Adrenal gland (tissue), 5 donors: Measurements from ENCODE around the gene KCNH6.

Experiments
- CTCF ChIP-seq, 6 experiments: fragments of 450-650 bp in 4 of 6; fragments of 200-600 bp in 2 of 6; sonication (generic) in 1 of 6; IDR thresholded peaks; 1 replicate in 5 of 6; 2 replicates in 1 of 6; pipeline versions ENCODE4 v1.5.1 to v1.8.0; 2016 to 2021; ENCODE audit warnings: antibody characterized with exemption in 6 of 6, mild to moderate bottlenecking in 2 of 6, moderate library complexity in 1 of 6
- POLR2A ChIP-seq, 2 donors: fragments of 450-650 bp; IDR thresholded peaks; one replicate each; pipeline ENCODE4 v1.6.1; 2017; ENCODE audit warnings: antibody characterized with exemption in 2 of 2, mild to moderate bottlenecking in 2 of 2, moderate library complexity in 1 of 2
- donor health status: DM: no; HTN: no; CAD: no.

- TF ChIP-seq POLR2A (IDR thresholded peaks at IDR 0.05) (no peak), CTCF (IDR thresholded peaks at IDR 0.05) (no peak)
Observed at GRCh38 chr17:63517825-63518534, 5.2 kb upstream of the KCNH6 start.
